ENCODE results near the gene SLC24A3.

GRCh38 chr20:19725814-19726525 is 513.5 kb downstream of the SLC24A3 start:
- no peak for TF ChIP-seq CTCF (conservative IDR thresholded peaks at IDR 0.05; ENCODE audit: low read length)
- TF ChIP-seq EZH2phosphoT487 (IDR thresholded peaks at IDR 0.05; ENCODE audit: borderline replicate concordance, low read depth, low read length): no peak

Measured in OCI-LY7 (cell line).